GM18861 (cell line): ENCODE measurements around the gene RYR1.

Experiments
- ATAC-seq: cut with Tn5 transposase; IDR thresholded peaks from one replicate; pipeline ENCODE4 v1.9.1; 2021; ENCODE audit not compliant: unreplicated experiment

RYR1 gene

DNA sequence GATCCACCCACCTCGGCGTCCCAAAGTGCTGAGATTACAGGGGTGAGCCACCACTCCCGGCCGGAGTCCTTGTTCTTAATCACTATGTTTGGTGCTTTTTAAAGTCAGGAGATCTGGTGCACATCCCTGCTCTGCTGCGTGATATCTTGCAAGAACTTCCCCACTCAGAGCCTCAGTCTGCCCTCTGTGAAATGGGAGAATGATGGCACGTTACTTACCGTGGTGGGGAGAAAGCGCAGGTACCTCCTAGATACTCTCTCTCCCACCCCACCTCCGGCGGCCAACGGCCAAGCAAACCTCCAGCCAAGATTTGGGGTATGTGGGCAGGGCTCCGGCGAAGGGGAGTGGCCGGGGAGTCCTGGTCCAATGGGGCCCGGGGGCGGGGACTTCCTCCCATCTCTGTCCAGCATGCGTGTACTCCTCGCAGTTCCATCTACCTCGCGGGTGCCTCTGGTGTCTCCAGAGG lies at the start of gene RYR1:
Gene RYR1 (plus strand): TSS at position 424 of the 466 bp plus-strand sequence. CDS start 139 bp downstream, outside the sequence.
- no peak for ATAC-seq

DNA sequence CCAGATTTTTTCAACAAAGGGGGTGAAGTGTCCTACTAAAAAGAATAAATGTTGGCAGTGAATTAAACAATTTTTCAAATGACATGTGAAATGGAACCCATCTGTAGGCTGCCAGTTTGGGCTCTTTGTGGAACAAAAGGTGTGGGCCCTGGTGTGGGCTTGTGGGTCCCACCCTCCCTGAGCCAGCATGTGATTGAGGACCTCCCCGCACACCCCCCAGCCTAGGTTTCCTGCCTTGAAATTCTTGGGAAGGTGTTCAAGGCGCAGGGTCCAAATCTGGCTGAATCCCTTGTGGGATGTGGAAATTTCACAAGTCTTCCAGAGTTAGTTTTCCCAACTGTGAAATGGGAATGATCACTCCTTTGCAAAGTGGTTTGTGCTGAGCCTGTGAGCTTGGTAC lies 49.7 kb upstream of the RYR1 start:
- ATAC-seq: no peak

DNA sequence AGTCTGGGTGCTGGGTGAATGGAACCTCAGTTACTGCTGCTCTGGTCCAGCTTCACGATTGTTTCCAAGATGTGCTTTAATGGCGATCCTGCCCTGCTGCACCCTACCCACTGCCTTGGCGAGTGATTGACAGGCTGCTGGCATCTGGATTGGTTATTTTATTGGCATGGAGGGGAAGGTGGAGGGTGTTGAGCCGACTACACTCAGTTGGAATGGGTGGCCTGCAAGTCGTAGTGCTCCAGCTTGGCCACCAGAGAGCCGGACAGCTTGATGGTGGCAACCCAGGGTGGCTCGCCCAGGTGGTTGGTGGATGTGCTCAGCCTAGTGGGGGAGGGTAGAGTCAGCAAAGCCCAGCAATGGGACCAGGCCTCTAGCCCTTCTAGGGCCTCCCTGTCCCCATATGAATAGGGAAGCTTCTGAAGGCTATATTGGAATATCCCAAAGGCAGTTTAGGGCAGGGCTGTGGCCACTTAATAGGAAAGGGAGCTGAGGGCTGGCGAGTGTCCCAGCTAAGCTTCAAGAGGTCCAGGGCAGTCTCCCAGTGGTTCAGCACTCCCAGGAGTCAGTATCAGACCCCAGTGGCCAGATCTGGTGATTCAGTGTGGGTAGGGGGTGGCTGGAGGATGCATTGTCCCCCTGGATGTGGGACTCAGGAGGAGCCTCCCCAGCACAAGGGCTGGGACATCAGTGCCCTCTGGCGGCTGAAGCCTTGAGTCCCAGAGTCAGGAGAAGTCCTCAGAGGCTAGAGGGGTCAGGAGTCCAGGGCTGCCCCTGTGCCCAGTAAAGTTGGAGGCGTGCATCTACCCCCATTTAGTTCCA lies 49.1 kb upstream of the RYR1 start:
- no peak for ATAC-seq

DNA sequence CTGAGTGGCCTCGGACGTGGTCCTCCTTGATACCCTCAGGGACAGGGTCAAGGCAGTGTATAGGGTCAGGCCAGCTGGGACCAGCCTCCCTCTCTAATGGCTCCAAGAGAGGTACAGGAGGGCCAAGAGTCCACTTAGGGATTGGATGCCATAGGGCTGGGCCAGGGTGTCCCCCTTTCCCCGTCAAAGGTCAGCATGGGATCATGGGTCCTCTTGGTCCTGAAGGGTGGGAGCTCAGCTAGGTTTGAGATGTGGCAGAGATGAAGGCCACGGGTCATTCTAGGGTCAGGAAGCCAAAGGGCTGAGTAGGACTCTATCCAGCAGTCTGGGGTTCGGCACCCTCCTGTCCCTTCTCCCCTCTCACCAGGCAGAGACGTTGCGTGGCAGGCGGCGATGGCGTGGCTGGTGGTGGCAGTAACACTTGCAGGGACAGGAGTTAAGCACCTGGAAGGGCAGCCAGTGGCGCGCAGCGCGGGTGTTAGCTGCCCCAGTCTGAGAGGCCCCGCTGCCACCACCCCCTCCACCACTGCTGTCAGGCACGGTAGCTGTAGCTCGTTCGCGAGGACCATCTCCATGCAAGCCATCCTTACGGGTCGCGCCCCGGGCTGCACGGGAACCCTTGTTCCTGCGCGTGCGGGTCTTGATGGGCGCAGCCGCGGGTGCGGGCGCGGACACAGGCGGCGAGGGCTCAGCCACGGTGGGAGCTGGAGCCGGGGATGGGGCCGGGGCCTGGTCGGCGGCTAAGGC lies 48.3 kb upstream of the RYR1 start:
- ATAC-seq: no peak

DNA sequence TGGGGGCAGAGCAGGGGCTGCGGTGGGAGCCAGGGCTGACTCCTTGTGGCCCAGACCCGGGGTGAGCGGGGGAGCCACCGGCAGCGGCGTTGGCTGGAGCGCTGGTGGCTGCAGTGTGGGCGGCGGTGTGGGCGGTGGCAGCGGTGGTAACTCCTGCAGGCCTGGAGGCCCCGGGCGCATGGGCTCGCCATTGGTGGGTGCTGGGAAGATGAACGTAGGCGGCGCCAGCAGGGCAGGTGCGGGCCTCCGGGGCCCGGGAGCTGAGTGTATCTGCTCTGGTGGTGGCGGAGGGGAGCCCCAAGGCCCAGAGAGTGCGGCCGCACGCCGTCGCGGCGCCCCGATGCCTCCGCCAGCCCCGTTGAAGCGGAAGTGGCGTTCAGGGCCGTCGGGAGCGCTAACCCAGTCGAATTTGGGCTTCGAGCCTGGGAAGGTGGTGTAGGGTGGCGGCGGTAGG lies 47.7 kb upstream of the RYR1 start:
- no peak for ATAC-seq

DNA sequence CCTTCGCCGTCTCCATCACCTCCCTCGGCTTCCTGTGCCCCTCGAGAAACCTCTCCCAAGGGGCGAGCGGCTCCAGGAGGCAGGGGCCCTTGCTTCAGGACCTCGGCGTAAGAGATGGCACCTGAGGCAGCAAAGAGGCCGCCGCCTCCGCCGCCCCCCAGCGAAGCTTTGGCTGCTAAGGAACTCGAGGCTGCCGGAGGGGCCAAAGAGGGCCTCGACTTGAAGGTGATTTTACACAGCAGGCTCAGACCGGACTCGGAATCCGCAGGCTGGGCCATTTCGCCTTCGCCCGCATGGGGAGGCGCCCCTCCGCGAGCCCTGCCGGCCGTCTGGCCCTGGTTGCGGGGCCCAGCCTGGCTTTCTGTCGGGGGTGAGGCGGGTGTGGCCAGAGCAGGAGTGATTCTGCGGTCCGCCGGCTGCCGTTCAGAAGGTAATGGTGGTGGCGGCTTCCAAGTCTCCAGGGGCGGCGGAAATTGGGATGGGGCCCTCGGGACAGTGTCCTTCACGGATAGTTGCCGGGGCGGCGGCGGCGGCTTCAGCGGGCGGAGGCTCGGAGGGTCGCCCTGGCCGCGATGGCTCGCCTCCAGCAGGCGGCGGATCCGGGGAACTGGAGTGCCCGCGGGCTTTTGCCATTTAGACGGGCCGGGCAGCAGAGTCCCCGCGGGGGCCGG lies 47.1 kb upstream of the RYR1 start:
- no peak for ATAC-seq

DNA sequence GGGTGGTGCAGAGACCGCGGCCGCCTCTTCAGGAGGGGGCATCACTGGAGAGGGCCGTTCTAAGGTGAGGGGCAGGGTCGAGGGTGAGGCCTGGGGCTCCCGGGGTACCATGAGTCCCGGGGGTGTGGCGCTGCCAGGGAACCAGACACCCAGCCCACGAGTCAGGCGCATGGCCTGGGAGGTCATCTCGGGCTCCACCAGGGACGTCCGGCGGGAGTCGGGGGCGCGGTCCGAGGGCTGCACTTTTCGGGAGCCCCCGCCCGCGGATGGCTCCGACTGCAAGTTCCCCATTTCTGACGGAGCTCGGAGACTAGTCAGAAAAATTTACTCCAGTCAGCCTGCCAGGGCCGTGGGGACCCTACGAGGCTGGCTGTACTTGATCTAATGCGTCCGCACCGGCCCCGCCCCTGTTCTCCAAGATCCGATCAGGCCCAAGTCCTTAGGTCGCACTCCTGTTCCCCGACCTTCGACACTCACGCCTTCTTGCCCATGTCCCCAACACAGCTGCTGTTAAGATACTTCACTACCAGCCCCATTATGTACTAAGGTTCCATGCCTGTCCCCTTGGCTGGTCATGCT lies 46.4 kb upstream of the RYR1 start:
- ATAC-seq: no peak

DNA sequence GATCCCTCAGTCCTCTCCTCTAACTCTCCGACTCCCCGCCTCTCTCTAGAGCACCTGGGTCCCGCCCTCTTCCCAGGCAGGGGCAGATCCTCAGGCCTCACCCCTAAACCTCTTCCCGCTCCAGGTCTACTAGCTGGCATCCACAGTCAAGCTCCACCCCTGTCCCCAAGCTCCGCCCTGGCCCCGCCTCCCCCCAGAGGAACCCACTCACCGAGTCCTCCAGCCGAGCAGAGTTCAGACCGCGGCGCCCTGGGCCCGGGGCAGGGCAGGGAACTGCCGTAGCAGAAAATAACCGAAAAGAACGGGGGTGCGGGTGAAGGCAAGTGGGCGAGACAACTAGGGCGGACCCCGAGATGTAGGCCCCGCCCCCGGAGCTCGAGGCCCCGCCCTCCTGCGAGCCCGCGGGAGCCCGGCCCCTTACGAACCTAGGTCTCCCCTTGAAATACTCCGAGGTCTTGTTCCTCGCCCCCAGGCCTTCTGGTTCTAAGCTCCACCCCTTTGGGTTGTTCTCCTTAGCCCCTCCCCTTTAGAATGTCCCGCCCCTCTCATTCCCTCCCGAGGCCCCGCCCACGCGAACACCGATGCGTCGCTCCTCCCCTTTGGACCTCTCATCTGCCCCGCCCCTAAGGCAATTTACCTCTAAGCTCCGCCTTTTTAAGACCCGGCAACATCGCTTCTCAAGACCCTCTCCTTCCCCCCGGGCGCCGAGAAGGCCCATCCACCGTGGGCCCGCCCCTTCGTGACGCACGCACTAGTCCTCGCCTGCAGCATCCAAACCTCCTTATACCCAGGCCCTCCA lies 45.7 kb upstream of the RYR1 start, which contains the start of gene GGN:
Gene GGN (minus strand): TSS at position 485 of the 799 bp plus-strand sequence. CDS start 773 bp downstream, outside the sequence.
- no peak for ATAC-seq

DNA sequence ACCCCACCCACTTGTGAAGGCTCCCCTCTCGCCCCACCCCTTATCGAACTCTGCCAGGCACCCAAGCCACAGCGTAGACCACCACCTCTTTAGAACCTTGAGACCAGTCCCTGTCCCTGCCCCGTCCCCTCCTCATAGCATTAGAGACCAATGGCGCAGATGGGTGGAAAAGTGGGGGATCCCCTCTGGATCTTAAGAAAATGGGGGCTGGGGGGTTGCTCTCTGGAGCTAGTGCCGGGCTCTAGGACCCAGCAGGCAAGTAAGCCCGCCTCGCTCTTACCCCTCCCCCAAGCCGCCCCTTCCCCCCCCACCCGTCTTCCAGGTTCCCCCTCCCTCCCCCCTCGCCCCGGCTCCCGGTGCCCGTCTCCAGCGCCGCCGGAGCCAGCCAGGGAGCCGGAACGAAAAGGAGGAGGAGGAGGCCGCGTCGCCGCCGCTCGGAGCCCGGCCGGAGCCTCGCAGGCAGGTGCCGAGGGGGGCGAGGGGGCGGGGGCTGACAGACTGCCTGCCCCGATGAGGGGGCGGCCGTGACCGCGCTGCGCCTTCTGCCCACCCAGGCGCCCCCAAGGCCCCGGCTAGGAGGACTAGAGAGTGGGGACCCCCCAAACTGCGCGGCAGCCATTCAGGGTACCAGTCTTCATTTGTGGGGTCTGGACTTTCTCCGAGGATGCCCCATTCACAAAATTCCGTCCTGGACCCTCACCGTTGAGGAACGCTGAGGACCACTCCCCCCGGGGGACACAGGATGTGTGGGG lies 45.0 kb upstream of the RYR1 start, which contains the start of gene SPRED3:
Gene SPRED3 (plus strand): TSS at position 349 of the 752 bp plus-strand sequence. CDS start 1,606 bp downstream, outside the sequence.
- ATAC-seq: no peak

DNA sequence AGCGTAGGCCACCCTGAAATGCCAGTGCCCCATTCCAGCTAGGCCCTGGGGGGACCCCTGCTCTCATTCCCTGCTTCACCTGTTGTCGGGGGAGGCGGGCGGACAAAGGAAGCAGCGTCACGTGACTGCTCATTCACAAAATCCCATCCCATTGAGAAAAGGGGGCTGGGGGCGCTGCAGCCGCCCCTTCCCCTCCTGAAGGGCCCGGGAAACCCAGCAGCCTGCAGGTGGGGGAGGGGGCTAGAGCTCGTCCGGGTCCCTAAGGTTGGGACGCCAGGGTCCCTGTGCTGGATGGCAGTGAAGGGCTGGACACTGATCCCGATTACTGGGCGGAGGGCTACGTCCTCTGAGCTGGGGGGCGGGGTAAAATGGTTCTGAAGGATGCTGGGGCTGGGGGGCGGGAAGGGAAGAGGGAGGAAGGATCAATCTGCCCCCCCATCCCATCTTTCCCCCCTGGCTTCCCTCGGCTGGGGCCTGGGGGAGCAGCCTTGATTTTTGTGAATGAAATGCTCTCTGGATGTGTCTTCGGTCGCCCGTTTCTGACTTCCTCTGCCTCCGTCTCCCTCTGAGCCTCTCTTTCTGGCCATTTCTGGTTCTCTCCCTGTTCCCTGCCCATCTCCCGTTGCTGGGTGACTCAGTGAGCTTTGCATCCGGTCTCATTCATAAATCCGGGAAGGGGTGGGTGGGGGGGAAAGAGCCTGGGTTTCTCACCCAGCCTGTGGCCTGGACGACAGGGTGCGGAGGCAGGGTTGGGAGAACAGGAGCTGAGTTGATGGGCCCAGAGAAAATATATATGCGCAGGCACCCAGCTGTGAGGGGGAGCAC lies 44.2 kb upstream of the RYR1 start:
- no peak for ATAC-seq

DNA sequence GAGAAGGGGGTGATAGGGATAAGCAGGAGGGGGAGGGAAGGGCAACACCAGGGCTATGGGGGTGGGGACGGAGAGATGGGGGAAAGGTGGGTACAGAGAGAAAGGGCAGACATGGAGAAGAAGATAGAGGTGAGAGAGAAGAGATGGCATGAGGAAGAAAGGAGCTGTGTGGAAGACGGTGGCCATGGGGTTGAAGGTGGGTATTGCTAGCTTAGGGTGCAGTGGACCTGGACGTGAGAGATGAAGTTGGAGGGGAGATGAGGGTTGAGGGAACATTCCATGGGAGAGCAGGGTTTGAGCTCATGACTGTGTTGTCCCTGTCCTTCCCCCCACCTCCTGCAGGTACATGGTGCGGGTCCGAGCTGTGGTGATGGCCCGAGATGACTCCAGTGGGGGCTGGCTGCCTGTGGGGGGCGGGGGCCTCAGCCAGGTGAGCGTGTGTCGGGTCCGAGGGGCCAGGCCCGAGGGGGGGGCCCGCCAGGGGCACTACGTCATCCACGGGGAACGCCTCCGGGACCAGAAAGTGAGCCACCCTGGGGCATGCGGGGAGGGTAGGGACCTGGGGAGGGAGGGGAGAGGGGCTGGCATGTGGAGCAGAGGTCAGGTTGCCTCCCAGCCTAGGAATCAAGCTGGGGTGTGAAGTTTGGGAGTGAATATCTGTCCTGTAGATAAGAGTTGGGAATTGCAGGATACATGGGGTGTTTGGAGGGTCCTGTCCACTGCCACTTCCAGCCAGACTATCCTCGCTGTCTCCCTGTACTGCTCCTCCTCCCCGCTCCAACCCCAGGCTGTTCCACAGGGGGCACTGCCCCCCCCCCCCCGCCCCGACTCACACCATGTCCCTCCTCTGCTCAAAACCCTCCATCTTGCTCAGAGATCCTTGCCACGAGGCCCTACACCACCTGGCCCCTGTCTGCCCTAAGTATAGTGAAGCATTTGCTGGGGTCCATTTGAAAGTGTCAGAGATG lies 43.2 kb upstream of the RYR1 start:
- ATAC-seq: no peak

DNA sequence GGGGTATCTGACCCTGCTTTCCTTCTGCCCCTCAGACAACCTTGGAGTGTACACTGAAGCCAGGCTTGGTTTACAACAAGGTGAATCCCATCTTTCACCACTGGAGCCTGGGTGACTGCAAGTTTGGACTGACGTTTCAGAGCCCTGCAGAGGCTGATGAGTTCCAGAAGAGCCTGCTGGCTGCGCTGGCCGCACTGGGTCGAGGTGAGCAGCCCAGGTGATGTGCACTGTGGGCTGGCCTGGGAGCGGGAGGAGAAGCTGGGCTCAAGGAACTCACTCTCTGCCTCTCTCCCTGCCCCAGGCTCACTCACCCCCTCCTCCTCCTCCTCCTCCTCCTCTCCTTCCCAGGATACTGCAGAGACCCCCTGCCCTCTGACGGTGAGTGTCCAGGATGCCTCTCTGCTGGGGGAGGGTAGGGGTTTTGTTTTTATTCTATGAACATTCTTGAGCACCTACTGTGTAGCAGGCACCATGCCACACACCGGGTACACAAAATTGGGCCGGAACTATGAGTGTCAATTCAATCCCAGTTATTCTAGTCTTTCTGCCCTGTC lies 41.5 kb upstream of the RYR1 start:
- ATAC-seq: no peak

DNA sequence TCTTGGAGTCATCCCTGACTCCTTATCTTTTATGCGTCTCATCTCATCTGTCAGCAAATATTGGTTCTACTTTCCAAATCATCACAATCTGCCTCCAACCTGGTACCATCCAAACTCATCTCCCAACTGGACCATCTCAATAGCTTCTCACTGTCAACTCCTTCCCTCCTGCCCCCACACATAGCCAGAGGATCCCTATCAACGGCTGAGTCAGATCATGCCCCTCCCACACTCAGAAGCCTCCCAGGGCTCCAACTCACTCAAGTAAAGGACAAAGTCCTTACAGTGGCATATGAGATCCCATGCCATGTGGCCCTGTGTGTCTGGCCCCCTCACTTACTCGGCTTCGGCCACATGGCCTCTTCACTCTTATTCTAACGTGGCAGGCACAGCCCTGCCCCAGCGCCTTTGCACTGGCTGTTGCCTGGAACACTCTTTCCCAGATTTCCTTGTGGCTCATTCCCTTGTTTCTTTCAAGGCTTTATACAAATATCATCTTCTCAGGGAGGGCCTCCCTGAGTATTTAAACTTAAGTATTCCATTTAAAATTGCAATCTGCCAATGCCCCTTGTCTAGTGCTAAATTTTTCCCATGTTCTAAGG lies 40.7 kb upstream of the RYR1 start:
- ATAC-seq: no peak

DNA sequence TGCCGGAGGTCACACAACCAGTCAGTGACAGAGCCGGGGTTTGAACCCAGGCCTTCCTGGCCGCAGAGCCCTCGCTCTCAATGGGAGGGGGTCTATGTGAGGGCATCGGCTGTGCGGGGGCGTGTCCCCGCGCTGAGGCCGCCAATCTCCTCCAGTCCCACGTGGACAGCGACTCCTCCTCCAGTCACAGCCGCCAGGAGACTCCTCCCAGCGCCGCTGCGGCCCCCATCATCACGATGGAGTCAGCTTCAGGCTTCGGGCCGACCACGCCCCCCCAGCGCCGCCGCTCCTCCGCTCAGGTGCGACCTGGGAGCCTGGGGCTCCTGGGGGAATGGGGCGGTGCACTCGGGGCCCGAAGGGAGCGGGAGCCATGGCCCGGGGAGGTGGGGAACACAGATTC lies 39.0 kb upstream of the RYR1 start:
- no peak for ATAC-seq

DNA sequence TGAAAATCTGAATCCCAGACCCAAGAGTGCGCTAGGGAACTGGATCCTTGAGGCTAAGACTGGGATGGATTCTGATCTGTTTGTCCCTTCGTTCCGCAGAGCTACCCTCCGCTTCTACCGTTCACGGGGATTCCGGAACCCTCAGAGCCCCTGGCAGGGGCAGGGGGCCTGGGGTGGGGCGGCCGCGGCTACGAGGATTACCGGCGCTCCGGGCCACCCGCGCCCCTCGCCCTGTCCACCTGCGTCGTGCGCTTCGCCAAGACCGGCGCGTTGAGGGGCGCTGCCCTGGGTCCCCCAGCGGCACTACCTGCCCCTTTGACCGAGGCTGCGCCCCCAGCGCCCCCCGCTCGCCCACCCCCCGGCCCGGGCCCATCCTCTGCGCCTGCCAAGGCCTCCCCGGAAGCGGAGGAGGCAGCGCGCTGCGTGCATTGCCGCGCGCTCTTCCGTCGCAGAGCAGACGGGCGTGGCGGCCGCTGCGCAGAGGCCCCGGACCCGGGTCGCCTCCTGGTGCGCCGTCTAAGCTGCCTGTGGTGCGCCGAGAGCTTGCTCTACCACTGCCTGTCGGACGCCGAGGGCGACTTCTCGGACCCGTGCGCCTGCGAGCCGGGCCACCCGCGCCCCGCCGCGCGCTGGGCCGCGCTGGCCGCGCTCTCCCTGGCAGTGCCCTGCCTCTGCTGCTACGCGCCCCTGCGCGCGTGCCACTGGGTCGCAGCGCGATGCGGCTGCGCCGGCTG lies 37.9 kb upstream of the RYR1 start:
- ATAC-seq: no peak

DNA sequence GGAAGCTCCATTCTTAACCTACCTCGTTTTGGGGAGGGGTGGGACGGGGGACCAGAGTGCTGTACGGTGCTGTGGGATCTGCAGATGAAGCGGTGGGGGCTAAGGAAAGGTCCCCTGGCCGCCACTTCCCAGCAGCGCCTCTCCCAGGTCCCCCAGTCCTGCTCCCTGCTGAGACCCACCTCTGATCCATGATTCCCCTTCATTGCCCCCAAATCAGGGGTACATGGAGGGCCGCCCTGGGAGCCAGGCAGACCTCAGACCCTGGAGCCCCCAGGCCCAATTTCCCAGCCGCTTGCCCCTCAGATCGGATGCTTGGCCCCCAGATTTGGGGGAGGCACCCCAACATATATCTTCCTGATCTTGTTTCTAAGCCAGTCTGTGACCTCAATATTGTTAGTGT lies 34.4 kb upstream of the RYR1 start:
- no peak for ATAC-seq
